Testis (tissue), 3 donors: ENCODE data around the gene LRRC43. TPM values are rescaled to one million over a fixed set of nuclear protein-coding genes. Genes with fewer than 3 reads are reported as not detected.
"Not testable (repeated sequence)": the region's sequence is repeated elsewhere in the genome, so short reads cannot be mapped to it uniquely, and the experiment has no call there.

ENCODE experiments used
- DNase-seq: peaks from one replicate; pipeline ENCODE4 v3.0.0-alpha.2; 2019
- H3K27ac ChIP-seq, 2 donors: fragments of 200-600 bp; sonication (generic); one replicate each; pipeline ENCODE4 v1.5.1; 2019
- H3K27me3 ChIP-seq: fragments of 200-600 bp; sonication (generic); one replicate; pipeline ENCODE4 v1.5.1; 2019
- H3K36me3 ChIP-seq: fragments of 200-600 bp; sonication (generic); one replicate; pipeline ENCODE4 v1.5.1; 2017; ENCODE audit warnings: low read depth; ENCODE audit errors: missing control alignments
- H3K4me1 ChIP-seq: fragments of 200-600 bp; sonication (generic); one replicate; pipeline ENCODE4 v1.5.1; 2019
- H3K4me3 ChIP-seq, 2 donors: fragments of 200-600 bp; sonication (generic); one replicate each; pipeline ENCODE4 v1.5.1; 2017 to 2019
- H3K9me3 ChIP-seq: fragments of 200-600 bp; sonication (generic); one replicate; pipeline ENCODE4 v1.5.1; 2017
- POLR2A ChIP-seq: fragments of 450-650 bp; IDR thresholded peaks from one replicate; pipeline ENCODE4 v1.6.1; 2017; ENCODE audit warnings: antibody characterized with exemption, mild to moderate bottlenecking, moderate library complexity
- WGBS, 2 donors: methylation state at CpG; one replicate each; pipeline ENCODE4 v1.1.5; 2018; 5-methylcytosine and 5-hydroxymethylcytosine counted together
- intact Hi-C: fragments of 100-400 bp; cut with DNase I; formaldehyde crosslinking; loops from one replicate; pipeline ENCODE4 v1.15.1; 2023; ENCODE audit warnings: low total_unique reads
- polyA plus RNA-seq: library from polyadenylated mRNA; stranded (reverse); fragments of 350-450 nt; fragmentation: Illumina TruSeq; extraction: RNeasy Lipid Tissue Mini Kit (QIAGEN cat#74804); gene quantifications from one replicate; pipeline ENCODE4 v1.2.3, GENCODE V29; 2014; ENCODE audit warnings: low read depth, low replicate concordance; ENCODE audit not compliant: insufficient read depth
- total RNA-seq, 2 donors: library from RNA; depleted of rRNA; stranded (reverse); fragments of >200 nt; gene quantifications; one replicate each; pipeline ENCODE4 v1.2.3, GENCODE V29; 2016
- TF ChIP-seq, protein P1 (sequence below), 3 experiments: fragments of 450-650 bp in 2 of 3; fragments of 200-600 bp in 1 of 3; sonication (generic) in 1 of 3; IDR thresholded peaks; one replicate each; pipeline ENCODE4 v1.5.1; 2016 to 2019; ENCODE audit warnings: antibody characterized with exemption in 3 of 3, mild to moderate bottlenecking in 2 of 3, moderate library complexity in 1 of 3

LRRC43 gene
- total and polyA plus RNA-seq, 3 donors from 2014 or later, result 10.8 to 16.6 (median 11.0) TPM

DNA sequence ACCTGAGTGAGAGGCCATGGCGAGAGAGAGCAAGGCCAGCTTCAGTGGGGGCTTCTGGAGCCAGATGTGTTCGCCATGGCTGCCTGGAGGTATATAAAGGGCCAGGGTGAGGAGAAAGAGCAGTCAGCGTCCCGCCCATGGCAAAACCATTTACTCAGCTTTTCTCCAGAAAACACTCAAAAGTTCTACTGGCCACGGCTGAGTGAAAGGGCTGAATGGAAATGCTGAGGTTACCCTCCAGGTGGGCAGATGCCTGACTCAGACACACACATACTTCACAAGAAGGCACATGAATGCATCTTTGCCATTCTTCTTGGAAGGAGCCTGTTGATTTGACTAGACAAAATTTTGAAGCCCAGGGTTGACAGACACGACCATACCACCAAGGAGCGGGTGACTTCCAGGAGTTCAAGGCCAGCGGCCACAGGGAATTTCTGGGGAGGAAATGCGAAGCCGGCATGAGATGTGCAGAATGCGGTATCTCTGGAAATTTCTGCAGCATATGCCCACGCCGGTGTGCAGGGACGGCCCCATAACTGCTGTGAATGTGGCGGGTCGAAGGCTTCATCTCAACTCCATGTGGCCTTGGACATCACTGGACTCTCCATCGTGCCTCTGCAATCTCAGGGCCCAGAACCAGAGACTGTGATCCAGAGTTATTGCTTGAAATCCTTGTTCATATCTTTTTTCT lies 8.6 kb upstream of the LRRC43 start, which contains the start of gene IL31:
Gene IL31, minus strand, starts transcription at position 67 of the 691 bp plus-strand sequence. Its CDS starts 49 bp downstream, at position 18.
- H3K4me3 ChIP-seq, result no peak within 1 kb of the TSS
- H3K27ac ChIP-seq, result no peak within 1 kb of the TSS
- no peaks in the 10 kb centered on the region for H3K27me3 ChIP-seq
- 75 to 90% methylated on average over 14 to 17 of the region's 17 CpGs for WGBS, 2 donors
- H3K9me3 ChIP-seq, result no peaks in the 10 kb centered on the region
- H3K36me3 ChIP-seq, result no peaks in the 10 kb centered on the region
- no peaks in the 10 kb centered on the region for H3K4me1 ChIP-seq
- no peak for DNase-seq
- intact Hi-C loops, result no loop called here
- no peak for TF ChIP-seq POLR2A

DNA sequence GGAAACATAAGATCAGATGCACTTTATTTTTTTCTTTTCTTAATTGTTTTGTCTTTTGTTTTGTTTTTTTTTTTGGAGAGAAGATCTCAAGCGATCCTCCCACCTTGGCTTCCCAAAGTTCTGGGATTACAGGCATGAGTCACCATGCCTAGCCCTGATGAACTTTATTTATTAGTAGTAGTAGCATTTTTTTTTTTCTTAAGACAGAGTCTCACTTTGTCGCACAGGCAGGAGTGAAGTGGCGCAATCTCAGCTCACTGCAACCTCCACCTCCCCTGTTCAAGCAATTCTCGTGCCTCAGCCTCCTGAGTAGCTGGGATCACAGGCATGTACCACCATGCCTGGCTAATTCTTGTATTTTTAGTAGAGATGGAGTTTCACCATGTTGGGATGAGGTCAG lies 6.5 kb upstream of the LRRC43 start:
- DNase-seq, H3K4me1 ChIP-seq, H3K27me3 ChIP-seq, H3K36me3 ChIP-seq, intact Hi-C loops, H3K4me3 ChIP-seq, H3K9me3 ChIP-seq, H3K27ac ChIP-seq: not testable (repeated sequence)
- 95% methylated on average over 4 of the region's 4 CpGs for WGBS, 2 donors

DNA sequence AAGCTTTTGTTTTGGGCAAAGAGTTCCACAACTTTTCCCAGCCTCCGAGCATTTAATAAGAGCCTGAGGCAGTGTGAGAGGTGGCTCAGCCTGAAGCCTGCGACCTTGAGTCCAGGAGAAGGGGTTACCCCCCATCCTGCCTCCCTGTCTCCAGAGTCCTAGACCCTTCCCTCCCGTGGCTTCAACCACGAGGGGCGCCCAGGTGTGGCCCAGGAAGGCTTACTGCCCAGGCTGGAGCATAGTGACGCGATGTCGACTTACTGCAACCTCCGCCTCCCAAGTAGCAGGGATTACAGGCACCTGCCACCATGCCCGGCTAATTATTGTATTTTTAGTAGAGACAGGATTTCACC lies 641 bp downstream of the LRRC43 start:
- no peaks in the 10 kb centered on the region for H3K4me1 ChIP-seq
- no peaks in the 10 kb centered on the region for H3K27me3 ChIP-seq
- H3K9me3 ChIP-seq, result no peaks in the 10 kb centered on the region
- peak overlapping the region; percentile 62 to 71 for H3K4me3 ChIP-seq
- peak overlapping the region in 1 of 2 donors; percentile 41 for H3K27ac ChIP-seq
- WGBS, 2 donors, result 49 to 57% methylated on average over 9 to 10 of the region's 10 CpGs
- no peak for DNase-seq
- TF ChIP-seq, protein P1, sequence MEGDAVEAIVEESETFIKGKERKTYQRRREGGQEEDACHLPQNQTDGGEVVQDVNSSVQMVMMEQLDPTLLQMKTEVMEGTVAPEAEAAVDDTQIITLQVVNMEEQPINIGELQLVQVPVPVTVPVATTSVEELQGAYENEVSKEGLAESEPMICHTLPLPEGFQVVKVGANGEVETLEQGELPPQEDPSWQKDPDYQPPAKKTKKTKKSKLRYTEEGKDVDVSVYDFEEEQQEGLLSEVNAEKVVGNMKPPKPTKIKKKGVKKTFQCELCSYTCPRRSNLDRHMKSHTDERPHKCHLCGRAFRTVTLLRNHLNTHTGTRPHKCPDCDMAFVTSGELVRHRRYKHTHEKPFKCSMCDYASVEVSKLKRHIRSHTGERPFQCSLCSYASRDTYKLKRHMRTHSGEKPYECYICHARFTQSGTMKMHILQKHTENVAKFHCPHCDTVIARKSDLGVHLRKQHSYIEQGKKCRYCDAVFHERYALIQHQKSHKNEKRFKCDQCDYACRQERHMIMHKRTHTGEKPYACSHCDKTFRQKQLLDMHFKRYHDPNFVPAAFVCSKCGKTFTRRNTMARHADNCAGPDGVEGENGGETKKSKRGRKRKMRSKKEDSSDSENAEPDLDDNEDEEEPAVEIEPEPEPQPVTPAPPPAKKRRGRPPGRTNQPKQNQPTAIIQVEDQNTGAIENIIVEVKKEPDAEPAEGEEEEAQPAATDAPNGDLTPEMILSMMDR (IDR thresholded peaks at IDR 0.05), result no peak
- no peak for TF ChIP-seq POLR2A
- H3K36me3 ChIP-seq, result no peaks in the 10 kb centered on the region
- intact Hi-C loops, result no loop called here

DNA sequence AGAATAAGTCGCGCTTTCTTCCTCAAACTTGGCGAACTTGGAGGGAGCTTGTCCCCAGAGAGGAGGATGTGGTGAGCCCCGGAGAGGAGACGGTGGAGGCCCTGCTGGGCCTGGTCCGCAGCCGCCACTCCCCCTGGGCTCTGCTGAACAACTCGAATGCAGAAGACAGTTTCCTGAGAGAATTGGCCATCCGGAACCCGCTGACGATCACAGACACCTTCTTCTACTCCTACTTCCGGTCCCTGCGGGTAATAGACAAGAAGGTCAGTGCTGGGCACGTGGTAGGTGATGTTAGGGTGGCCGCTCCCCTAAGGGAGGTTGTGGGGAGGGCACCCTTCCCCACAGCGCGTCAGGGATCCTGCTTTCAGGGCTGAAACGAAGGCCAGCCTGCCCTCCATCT lies 1.6 kb downstream of the LRRC43 start:
- WGBS, 2 donors, result 81 to 92% methylated on average over 18 of the region's 18 CpGs

DNA sequence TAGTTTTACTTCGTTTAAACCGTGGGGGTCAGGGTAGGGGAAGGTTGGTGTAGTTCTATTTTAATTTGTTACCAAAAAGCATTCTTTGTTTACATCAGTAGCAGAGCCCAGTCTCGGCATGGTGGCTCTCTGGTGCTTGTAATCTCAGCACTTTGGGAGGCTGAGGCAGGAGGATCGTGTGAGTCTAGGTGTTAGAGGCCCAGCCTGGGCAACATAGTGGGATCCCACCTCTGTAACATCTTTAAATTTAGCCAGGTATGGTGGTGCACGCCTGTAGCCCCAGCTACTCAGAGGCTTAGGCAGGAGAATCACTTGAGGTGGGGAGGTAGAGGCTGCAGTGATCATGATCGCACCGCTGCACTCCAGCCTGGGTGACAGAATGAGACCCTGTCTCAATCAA lies 2.2 kb downstream of the LRRC43 start:
- Histone ChIP-seq H3K27me3 (no peaks in the 10 kb centered on the region), H3K4me3 (no peak overlapping the region), H3K9me3 (no peaks in the 10 kb centered on the region), H3K4me1 (no peaks in the 10 kb centered on the region), H3K27ac (no peak overlapping the region), H3K36me3 (no peaks in the 10 kb centered on the region)
- intact Hi-C loops, result no loop called here
- WGBS, 2 donors, result 92 to 97% methylated on average over 7 of the region's 7 CpGs
- no peak for DNase-seq
- TF ChIP-seq, protein P1 (IDR thresholded peaks at IDR 0.05), result no peak
- TF ChIP-seq POLR2A, result no peak

More for the DNA sequence above, 1.6 kb downstream of the LRRC43 start:
- no peak for DNase-seq
- intact Hi-C loops, result no loop called here
- H3K4me3 ChIP-seq, result no peak overlapping the region
- H3K27me3 ChIP-seq, result no peaks in the 10 kb centered on the region
- no peaks in the 10 kb centered on the region for H3K36me3 ChIP-seq
- no peaks in the 10 kb centered on the region for H3K9me3 ChIP-seq
- H3K4me1 ChIP-seq, result no peaks in the 10 kb centered on the region
- TF ChIP-seq, protein P1 (IDR thresholded peaks at IDR 0.05), result no peak
- no peak for TF ChIP-seq POLR2A
- H3K27ac ChIP-seq, result no peak overlapping the region

- intact Hi-C loops, result no loop called here
- Histone ChIP-seq H3K4me3 (no peak overlapping the region), H3K9me3 (no peaks in the 10 kb centered on the region), H3K27ac (no peak overlapping the region), H3K27me3 (no peaks in the 10 kb centered on the region), H3K36me3 (no peaks in the 10 kb centered on the region), H3K4me1 (no peaks in the 10 kb centered on the region)
- TF ChIP-seq, protein P1 (IDR thresholded peaks at IDR 0.05), result no peak
- TF ChIP-seq POLR2A, result no peak
- no peak for DNase-seq
- WGBS, 2 donors, result 83 to 95% methylated on average over 4 to 10 of the region's 10 CpGs
Measured at GRCh38 chr12:122185494-122186082, 2.7 kb downstream of the LRRC43 start.
